Nucleus accumbens (tissue), 56 donors: ENCODE data around the gene TINCR.

Source experiments
- DNase-seq, 56 donors: peaks; one replicate each; lab custom pipeline; 2025; lab: John Stamatoyannopoulos, UW

Gene TINCR

DNA sequence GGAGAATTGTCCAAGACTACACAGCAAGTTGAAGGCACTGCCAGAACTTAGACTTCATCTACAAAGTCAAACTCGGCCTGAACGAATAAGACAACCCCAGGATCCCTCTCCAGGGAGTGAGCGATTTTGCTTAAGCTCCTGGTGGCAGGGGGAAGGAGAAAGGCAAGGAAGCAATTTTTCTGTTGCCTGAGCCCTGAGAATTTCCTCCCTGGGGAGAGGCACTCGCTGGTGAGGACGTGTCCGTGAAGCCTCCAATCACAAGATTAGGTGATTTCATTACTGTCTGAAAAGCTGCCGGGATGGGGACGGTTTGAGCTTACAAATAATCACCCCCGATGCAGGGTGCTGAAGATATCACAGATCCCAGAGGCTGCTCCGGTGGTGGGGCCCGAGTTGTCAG lies 45.6 kb downstream of the TINCR start:
- DNase-seq: no peak

DNA sequence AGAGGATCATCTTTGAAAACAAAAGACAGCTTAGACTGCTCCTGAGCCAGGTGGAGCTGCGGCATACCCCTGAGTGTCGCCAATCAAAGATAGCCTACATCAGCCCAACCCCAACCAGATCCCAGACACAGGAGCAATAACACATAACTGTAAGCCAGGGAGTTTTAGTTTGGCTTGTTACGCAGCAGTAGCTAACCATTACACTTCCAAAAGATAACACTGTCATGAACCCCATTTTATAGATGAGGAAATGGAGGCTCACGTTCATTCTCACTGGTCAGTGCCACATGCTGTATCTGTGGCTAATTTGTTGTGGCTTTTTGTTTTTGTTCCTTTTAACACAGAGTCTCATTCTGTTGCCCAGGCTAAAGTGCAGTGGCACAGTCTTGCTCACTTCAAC lies 47.3 kb downstream of the TINCR start:
- DNase-seq: no peak

DNA sequence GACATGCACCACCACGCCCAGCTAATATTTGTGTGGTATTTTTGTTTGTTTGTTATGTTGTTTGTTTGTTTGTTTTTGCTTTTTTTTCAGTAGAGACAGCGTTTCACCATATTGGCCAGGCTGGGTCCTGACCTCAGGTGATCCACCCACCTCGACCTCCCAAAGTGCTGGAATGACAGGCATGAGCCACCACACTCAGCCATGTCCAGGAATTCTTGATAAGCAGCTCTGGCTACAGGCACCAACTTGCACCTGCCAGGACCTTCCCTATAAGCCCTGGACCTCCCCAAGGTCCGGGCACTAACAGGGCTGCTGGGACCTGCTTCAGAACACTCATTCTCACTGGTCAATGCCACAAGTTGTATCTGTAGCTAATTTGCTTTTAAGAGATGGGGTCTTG lies 48.7 kb downstream of the TINCR start:
- DNase-seq: no peak

DNA sequence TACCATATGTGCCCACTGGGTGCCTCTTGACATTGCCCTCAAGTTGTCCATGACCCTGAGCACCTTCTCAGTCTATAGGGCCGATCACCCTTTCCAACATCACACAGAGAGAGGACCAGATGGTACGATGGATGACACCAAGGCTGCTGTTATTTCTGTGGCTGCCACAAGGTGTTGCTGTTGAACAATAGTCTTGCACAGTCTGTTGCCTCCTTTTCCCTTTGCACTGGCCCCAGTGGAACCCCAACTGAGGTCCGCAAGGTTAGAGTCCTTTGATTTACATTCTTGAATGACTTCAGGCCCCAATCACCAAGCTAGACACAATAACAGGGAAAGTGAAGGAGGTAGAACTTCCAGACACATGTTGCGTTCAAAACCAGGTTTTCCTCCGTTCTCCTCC lies 52.0 kb downstream of the TINCR start:
- DNase-seq: no peak

DNA sequence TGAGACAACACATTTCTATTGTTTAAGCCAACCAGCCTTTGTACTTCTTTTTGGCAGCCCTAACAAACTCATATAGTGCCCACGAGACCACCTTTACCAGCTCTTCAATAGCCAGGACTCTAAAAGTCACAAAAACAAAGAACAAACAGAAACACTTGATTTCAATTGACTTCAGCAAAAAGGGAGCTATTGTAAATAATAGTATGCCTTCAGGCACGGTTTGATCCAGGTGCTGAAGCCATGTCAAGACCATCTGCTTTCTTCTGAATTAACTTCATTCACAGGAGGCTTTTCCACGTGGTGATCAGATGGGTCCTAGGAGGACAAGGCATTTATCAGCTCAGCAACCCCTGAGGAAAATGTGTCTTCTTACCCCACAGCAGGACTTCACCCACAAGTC lies 53.8 kb downstream of the TINCR start:
- no peak for DNase-seq

DNA sequence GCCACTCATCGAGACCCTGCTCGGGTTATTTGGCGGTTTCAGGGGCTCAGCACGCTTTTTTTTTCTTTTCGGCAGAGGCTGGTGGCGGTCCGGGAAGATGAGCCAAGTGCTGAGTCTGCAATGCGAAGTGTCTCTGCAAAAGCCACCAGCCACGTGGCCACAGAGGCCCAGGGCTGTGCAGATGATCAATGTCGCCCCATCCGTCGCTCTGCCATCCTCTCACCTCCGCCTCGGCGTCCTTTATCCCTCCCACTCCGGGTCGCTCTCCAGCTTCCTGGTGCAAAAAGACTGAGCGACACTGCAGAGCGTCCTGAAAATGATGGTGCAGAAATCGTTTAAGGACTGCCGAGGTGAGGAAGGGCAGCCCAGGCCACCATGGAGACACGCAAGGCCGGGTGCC lies 55.0 kb downstream of the TINCR start:
- DNase-seq: no peak
